Upper lobe of right lung (tissue), 1 donor: ENCODE data around the gene CXADR. TPM values are rescaled to one million over a fixed set of nuclear protein-coding genes. Genes with fewer than 3 reads are reported as not detected.

Experiments used
- ATAC-seq: fragments of 200-7000 bp; cut with Tn5 transposase; one replicate; pipeline ENCODE4 v1.9.1; 2020; ENCODE audit warnings: mild to moderate bottlenecking, moderate library complexity
- DNase-seq: peaks from one replicate; pipeline ENCODE4 v3.0.0-alpha.2; 2020
- H3K27ac ChIP-seq: fragments of 200-600 bp; one replicate; pipeline ENCODE4 v1.8.0; 2022
- H3K27me3 ChIP-seq: fragments of 200-600 bp; one replicate; pipeline ENCODE4 v1.8.0; 2022; ENCODE audit warnings: mild to moderate bottlenecking
- H3K36me3 ChIP-seq: fragments of 200-600 bp; one replicate; pipeline ENCODE4 v1.8.0; 2022
- H3K4me1 ChIP-seq: fragments of 200-600 bp; one replicate; pipeline ENCODE4 v1.8.0; 2022
- H3K4me3 ChIP-seq: fragments of 200-600 bp; one replicate; pipeline ENCODE4 v1.8.0; 2022; ENCODE audit warnings: mild to moderate bottlenecking
- H3K9me3 ChIP-seq: fragments of 200-600 bp; one replicate; pipeline ENCODE4 v1.8.0; 2022
- intact Hi-C: fragments of 100-400 bp; cut with DNase I; formaldehyde crosslinking; loops from one replicate; pipeline ENCODE4 v1.11.0; 2022
- total RNA-seq: library from RNA; stranded (reverse); fragmentation: NEBNext Ultra II Directional; extraction: Animal tissue kit (Norgen Biotek cat#: 25700); gene quantifications from one replicate; pipeline ENCODE4 v1.2.1, GENCODE V29; 2021
- TF ChIP-seq, protein P1 (sequence below): fragments of 200-600 bp; IDR thresholded peaks from one replicate; pipeline ENCODE4 v1.8.0; 2022; ENCODE audit warnings: antibody characterized with exemption
- donor health status: DM: no; HTN: yes; CAD: no; lungs with severe emphysema.

CXADR gene
- total RNA-seq, 1 donor from 2014 or later: 29.0 TPM

DNA sequence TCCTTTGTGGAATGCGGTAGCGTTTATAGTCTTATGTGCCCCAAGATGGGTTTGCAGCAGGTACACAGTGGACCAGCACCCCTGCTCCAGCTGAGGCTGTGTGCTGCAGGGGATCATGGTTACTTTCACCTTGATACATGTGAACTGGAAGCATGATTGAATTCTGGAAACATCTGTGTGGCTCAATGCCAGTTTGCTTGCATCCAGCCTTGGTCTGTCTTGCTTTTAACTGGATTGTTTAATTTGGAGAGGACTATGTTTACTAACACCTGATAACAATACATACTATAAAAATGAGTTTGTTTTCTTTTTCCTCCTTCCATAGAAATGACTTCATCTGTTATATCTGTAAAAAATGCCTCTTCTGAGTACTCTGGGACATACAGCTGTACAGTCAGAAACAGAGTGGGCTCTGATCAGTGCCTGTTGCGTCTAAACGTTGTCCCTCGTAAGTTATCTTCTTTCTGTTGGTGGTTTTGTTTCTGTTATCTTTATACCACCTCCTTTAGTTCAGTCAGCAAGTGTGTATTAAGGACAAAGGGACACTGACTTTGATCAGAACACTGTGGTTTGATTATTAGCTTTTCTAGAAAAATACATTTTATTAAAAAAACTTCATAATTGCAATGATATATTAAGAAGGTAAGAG is 47.7 kb downstream of the CXADR start:
- intact Hi-C loops: no loop called here
- H3K36me3 ChIP-seq: no peaks in the 10 kb centered on the region

DNA sequence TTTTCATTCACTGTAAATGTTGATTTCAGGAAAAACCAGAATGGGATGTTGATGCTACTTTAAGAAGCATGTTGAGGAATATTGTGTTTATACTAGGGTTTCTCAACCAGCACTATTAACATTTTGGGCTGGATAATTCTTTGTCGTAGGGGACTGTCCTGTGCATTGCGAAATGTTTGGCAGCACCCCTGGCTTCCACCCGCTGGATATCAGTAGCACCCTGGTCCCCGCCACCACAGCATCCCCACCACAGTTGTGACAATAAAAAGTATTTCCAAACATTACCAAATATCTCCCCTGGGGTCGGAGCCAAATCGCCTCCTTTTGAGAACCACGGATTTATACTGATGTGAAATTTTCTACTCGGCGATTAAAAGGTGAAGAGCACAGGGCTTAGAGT is 57.9 kb downstream of the CXADR start:
- intact Hi-C loops: no loop called here
- TF ChIP-seq, protein P1, sequence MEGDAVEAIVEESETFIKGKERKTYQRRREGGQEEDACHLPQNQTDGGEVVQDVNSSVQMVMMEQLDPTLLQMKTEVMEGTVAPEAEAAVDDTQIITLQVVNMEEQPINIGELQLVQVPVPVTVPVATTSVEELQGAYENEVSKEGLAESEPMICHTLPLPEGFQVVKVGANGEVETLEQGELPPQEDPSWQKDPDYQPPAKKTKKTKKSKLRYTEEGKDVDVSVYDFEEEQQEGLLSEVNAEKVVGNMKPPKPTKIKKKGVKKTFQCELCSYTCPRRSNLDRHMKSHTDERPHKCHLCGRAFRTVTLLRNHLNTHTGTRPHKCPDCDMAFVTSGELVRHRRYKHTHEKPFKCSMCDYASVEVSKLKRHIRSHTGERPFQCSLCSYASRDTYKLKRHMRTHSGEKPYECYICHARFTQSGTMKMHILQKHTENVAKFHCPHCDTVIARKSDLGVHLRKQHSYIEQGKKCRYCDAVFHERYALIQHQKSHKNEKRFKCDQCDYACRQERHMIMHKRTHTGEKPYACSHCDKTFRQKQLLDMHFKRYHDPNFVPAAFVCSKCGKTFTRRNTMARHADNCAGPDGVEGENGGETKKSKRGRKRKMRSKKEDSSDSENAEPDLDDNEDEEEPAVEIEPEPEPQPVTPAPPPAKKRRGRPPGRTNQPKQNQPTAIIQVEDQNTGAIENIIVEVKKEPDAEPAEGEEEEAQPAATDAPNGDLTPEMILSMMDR: no peak

More for the DNA sequence above, 47.7 kb downstream of the CXADR start:
- Histone ChIP-seq H3K27ac (no peak overlapping the region), H3K27me3 (no peaks in the 10 kb centered on the region), H3K4me1 (no peaks in the 10 kb centered on the region), H3K4me3 (no peak overlapping the region), H3K9me3 (no peaks in the 10 kb centered on the region)
- ATAC-seq: no peak
- no peak for DNase-seq
- TF ChIP-seq, protein P1: no peak

DNA sequence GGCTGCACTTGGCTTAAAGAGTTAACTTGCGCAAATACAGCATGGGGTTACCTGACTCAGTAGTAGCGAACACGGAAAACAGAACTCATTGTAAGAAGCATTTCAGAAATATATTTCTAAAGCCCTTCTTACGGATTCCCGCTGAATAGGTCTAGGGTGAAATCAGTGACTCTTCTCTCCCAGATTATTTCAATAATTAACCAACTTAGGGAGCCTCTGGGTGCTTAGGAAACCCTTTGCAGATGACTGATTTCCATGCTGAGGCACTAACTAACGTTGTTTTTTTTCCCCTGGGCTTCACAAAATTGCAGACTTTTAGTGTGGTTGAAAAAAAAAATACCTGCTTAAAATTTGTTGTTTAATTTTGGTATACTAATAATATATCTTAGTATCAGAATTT is 59.6 kb downstream of the CXADR start:
- Histone ChIP-seq H3K27ac (no peak overlapping the region), H3K4me1 (no peaks in the 10 kb centered on the region), H3K36me3 (no peaks in the 10 kb centered on the region), H3K4me3 (no peak overlapping the region), H3K27me3 (no peaks in the 10 kb centered on the region), H3K9me3 (no peaks in the 10 kb centered on the region)
- DNase-seq (no peak), ATAC-seq (no peak)
- intact Hi-C loops: no loop called here
- TF ChIP-seq, protein P1: no peak

More for the DNA sequence above, 57.9 kb downstream of the CXADR start:
- H3K4me1 ChIP-seq: no peaks in the 10 kb centered on the region
- no peaks in the 10 kb centered on the region for H3K27me3 ChIP-seq
- no peak for DNase-seq
- peak; percentile 45 for ATAC-seq
- H3K4me3 ChIP-seq: no peak overlapping the region
- H3K27ac ChIP-seq: no peak overlapping the region
- H3K9me3 ChIP-seq: no peaks in the 10 kb centered on the region
- H3K36me3 ChIP-seq: no peaks in the 10 kb centered on the region

DNA sequence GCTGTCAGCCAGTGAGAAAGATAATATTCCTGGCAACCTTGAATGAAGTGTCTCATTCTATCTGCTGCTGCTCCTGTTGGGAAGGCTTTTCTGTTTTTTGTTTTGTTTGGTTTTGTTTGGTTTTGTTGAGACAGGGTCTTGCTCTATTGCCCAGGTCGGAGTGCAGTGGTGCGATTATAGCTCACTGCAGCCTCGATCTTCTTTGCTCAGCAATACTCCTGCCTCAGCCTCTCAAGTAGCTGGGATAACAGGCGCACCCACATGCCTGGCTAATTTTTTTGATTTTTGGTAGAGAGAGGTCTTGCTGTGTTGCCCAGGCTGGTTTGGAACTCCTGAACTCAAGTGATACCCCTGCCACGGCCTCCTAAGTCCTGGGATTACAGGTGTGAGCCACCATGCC is 62.2 kb downstream of the CXADR start:
- H3K4me1 ChIP-seq: no peaks in the 10 kb centered on the region
- TF ChIP-seq, protein P1: no peak
- no peaks in the 10 kb centered on the region for H3K9me3 ChIP-seq
- no peak overlapping the region for H3K27ac ChIP-seq
- no peak overlapping the region for H3K4me3 ChIP-seq
- no peak for ATAC-seq
- DNase-seq: no peak
- intact Hi-C loops: no loop called here
- no peaks in the 10 kb centered on the region for H3K36me3 ChIP-seq
- no peaks in the 10 kb centered on the region for H3K27me3 ChIP-seq

DNA sequence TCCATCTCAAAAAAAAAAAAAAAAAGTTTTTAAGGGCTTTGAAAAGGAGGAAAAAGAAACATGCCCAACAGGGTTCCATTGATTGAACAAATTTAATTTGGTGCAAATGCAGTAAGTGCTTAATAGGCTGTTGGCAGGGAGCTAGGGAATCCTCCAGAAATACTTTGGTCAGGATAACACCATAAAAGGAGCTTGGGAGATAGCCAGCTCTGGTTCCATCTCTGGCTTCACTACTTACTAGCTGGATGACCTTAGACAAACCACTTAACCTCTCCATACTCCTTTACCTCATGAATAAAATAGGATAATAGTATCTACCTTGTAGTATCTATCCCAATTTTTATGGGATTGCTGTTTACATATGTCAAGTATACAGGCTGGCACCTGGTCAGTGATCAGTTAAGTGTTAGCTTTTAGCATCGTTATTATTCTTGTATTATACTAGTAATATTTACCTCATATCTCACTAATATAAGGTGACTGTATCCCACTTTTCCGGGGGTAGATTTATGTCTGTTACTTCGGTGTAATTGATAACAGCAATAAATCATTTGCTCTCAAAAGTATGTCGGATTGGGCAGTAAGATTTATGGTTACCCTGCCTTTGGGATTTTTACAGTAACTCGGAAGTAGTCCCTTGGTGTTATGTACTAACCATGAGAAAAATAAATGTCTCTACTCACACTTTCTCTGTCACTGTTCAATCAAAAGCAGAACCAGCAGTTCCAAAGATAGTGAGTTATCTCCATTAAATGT is 63.4 kb downstream of the CXADR start:
- H3K9me3 ChIP-seq: no peaks in the 10 kb centered on the region
- TF ChIP-seq, protein P1: no peak
- no peak overlapping the region for H3K4me3 ChIP-seq
- no peak overlapping the region for H3K27ac ChIP-seq
- DNase-seq (no peak), ATAC-seq (no peak)
- intact Hi-C loops: no loop called here
- H3K36me3 ChIP-seq: no peaks in the 10 kb centered on the region
- no peaks in the 10 kb centered on the region for H3K4me1 ChIP-seq
- H3K27me3 ChIP-seq: no peaks in the 10 kb centered on the region
